ENCODE data around the gene HAUS7.

HAUS7 gene

DNA sequence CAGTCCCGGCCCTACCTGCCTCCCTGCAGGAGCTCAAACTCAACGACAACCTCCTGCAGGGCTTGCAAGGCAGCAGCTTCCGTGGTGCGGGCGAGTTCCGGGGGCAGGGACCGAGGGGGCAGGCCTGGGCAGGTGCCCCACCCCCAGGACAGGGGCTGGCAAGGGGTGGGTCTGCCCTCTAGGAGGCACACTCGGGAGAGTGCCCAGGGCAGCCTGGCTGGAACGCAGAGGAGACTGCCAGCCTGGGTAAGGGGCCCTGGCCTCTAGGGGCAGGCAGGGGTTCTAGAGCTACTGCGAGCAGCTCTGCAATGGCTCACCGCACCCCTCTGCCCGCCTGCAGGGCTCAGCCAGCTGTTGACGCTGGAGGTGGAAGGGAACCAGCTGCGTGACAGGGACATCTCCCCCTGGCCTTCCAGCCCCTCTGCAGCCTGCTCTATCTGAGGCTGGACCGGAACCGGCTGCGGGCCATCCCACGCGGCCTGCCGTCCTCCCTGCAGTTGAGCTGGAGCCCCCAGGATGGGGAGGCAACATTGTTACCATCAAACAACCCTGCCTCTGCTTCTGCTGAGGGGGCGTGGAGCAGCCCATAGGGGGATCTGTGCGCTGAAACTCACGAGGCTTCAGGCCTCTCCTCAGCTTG is 12.1 kb upstream of the HAUS7 start:
- Histone ChIP-seq H3K27ac (no peak overlapping the region), H3K4me3 (no peak overlapping the region)

DNA sequence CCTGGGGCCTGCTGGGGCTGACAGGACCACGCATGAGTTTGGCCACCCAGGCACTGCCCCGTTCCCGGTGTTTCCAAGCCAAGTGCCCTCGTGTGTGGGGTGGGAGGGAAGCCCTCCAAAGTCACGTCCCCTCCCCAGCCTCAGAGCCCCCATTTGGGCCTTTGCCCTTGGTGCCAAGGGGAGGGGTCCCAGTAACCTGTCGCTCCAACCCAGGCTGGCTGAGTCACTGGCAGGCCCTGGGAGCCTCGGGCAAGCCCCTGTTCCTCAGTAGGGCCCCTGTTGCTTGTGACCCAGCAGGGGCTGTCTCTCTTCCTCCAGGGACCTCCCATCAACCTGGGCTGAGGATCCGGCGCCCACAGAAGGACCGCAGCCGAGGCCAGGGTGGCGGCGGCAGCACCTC is 10.7 kb upstream of the HAUS7 start:
- Histone ChIP-seq H3K4me3 (no peak overlapping the region), H3K27ac (peak overlapping the region in 2 of 21 experiments; percentile 17 to 59)

DNA sequence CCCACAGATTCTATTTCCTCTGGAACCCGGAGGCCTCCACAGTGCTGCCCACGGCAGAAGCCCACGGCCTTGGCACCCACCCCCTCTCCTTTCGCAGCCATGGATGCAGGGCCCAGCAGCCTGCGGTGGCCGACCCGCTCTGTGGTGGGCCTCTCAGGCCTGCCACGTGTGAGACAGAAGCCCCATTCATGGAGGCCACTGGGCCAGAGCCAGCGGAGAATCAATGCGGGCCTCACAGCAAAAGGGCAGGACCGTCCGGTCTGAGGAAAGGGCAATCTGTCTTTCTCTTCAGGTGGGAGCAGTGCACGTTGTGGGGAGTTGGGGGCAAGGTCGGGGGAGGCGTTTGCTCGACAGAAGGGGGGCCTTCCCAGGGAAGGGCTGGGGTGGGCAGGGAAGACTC is 8.4 kb upstream of the HAUS7 start:
- Histone ChIP-seq H3K4me3 (no peak overlapping the region), H3K27ac (peak overlapping the region in 1 of 21 experiments; percentile 30)

DNA sequence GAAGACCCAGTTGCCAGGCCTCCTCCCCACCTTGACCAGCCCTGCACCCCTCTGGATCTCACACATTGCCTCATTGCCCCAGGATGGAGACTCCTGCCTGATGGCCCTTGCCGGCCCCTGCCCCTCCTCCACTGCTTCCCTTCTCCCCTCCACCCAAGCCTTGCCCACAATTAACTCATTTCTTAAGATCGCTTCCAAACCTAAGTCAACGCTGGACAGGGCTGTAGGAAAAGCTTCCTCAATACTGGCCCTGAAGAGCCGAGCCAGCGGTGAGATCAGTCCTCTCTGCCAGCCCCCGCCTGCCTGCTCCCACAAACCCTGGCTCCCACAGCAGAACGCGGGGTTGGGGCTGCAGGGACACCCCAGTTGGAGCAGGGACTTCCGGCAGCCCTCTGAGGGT is 7.5 kb upstream of the HAUS7 start:
- Histone ChIP-seq H3K27ac (peak overlapping the region in 10 of 21 experiments; percentile 36 to 86 (median 76)), H3K4me3 (no peak overlapping the region)

DNA sequence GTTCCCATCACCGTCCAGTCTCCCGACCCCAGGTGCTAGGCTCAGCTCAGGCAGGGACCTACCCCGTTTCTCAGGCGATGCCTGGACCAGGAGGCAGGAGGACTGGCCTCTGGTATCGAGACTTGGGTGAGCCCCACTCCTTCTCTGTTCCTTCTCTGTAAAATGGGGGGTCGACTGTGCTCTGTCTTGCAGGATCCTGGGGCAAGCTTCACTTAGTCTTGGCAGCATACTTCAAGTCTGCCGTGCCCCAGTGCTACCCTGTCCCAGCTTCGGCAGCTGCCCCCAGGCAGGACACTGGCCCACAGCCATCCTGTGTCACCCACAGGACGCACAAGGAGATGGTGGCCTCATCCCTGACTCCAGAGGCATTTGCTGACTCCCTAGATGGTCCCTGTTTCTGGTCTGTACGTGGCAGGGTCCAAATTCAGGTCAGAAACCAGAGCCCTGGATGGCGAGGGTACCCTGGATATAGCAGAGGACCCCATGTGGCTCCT is 7.0 kb upstream of the HAUS7 start:
- Histone ChIP-seq H3K27ac (peak overlapping the region in 15 of 21 experiments; percentile 16 to 86 (median 66)), H3K4me3 (no peak overlapping the region)

DNA sequence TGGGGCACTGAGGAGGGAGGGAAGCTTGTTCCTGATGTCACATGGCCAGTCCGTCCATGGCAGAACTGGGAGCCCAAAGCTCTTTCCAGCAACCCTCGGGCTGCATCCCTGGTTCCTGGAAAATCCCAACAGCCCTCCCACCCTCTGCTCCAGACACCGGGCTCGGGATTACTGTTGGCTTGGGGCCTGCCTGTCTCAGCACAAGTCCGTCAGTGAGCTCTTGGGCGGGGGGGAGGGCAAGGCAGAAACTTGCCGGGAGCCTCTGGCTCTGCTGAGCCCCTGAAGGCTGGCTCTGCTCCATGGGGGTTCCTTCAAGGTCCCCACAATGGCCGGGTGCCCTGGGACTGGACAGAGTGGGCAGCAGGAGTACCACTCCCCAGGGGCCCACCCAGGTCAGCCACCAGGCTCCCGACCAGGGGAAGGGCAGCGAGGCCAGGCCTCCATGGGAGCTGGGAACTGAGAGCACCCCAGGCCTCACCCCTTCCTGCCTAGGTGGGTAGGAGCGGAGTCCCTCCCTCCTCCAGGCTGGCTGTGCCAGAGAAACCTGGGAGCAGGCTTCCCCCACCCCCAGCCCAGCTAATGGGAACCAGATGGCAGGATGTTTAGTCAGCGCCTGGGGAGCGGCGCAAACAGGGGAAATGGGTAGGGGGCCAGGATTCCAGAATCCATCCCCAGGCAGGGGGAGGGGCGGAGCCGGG is 6.4 kb upstream of the HAUS7 start:
- Histone ChIP-seq H3K4me3 (no peak overlapping the region), H3K27ac (peak overlapping the region in 18 of 21 experiments; percentile 36 to 86 (median 64))

DNA sequence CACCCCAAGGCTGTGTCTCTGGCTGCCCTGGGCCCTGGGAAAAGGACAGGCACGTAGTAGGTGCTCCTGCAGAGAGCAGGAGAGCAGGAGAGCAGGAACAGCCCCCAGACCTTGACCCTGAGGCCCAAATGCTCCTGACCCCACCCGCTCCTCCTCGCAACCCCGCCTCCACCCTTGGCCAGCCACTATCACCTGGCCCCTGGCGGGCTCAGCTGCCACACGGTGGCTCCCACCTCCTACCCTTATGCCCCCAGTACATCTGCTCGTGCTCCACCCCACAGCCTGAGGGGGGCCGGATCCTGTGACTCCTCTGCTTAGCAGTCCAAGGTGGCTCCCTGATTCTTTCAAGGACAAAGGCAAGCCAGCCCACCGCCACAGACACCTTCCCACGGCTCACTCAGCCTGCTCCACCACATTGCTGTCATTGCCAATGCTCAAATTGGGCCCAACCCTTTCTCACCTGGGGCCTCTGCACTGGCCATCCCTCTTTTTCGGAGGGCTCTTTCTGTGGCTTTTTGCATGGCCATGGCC is 5.4 kb upstream of the HAUS7 start:
- H3K4me3 ChIP-seq, result no peak overlapping the region
- H3K27ac ChIP-seq, result peak overlapping the region in 15 of 21 experiments; percentile 15 to 86 (median 62)

DNA sequence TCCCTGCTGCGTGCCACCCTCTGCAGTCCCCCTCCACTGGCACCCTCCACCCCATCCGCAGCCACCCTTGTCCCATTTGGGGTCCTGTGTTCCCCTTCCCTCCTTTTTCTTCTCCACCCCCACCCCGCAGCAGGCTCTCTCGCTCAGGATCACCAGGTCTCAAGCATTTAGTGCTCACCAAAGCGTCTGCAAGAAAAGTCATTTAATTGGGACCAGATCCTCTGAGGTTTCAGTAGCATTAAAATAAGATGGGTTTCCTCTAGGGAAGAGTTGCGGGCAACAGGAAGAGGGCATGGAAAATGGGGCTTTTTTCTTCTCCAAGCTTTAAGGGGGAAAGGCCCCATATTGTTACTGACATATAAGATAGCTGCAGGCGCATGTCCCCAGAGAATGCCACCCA is 4.9 kb upstream of the HAUS7 start:
- peak overlapping the region in 15 of 21 experiments; percentile 36 to 80 (median 61) for H3K27ac ChIP-seq
- H3K4me3 ChIP-seq, result no peak overlapping the region

DNA sequence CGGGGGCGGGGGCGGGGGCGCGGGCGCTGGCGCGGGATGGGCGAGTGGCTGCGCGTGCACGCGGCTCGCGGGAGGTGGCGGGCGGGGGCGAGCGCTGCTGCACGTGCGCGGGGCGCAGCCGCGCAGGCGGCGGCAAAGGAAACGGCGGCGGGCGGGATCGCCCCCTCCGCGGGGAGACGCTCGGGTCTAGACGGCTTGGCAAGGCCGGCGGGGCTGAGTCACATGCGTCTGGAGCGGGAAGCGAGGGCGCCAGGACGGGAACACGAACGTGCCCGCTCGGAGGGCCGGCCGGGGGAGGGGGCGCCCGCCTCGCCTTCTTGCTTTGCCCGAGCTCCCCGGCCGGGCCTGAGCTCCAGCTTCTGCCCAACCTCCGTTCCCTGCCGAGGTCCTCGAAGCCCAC is 4.3 kb upstream of the HAUS7 start:
- H3K27ac ChIP-seq, result peak overlapping the region in 15 of 21 experiments; percentile 36 to 80 (median 54)
- H3K4me3 ChIP-seq, result peak overlapping the region in 3 of 7 experiments; percentile 8 to 24 (median 17)

DNA sequence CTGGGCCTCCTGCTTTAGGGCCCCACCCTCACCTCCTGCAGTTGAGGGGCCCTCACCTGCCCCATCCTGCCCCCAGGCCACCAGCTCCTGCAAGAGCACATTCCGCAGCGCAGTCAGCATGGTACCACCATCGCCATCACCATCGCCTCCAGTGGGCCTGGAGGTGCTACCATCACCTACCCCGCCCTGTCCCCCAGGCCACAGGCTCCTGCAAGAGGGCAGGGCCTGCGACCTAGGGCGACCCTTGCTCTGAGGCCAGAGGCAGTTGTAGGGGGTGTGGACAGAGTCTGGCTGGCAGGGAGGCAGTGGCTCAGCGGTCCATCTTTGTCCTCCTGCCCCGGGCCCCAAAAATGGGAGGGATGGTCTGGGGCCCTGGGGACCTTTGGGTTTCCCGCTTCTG is 3.9 kb upstream of the HAUS7 start:
- peak overlapping the region in 3 of 21 experiments; percentile 12 to 45 (median 30) for H3K27ac ChIP-seq
- H3K4me3 ChIP-seq, result peak overlapping the region in 1 of 7 experiments; percentile 17

DNA sequence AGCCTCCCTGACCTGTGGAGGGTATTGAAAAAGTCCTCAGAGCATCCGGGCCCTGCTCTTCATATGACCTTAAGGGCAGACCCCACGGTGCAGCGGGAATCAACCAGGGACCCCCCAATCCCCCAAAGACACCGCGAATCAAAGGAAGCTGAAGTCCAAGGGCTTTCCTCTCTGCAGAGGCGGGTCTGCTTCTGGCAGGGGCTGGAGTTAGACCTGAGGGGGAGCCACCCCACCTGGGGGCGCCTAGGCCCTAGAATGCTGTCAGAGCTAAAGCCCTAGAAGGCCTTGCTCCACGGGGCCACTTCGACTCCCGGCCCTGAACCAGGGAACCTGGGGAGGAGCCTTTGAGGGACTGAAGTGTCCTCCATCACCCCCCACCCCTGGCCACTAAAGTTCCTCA is 2.8 kb upstream of the HAUS7 start:
- Histone ChIP-seq H3K27ac (peak overlapping the region in 1 of 21 experiments; percentile 5), H3K4me3 (no peak overlapping the region)

DNA sequence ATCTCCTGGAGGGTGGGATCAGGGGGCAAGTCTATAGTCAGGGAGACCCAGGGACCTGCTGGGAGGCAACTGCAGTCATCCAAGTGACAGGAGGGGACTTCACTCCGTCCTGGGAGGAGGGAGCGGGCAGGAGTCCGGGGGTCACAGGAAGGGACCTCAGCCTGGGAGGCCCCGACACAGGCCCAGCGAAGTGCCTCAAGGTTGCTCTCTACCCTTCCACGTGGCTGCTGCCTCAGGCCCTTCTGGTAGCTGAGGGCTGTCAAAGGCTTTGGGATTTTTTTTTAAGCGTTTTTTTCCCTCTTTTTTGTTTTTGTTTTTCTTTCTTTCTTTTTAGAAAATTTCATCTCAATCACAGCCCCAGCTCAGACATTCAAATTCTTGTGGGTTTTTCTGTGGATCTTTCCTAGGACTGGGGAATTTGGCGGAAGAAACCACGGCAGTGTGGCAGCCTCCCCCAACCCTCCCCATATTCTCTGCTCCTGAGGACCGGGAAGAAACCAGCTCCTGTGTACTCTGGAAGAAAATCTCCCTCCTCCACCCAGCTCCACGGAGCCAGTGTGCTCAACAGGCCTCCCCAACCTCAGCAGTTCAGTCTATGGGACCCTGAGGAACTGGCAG is 1.4 kb upstream of the HAUS7 start:
- Histone ChIP-seq H3K27ac (peak overlapping the region in 10 of 21 experiments; percentile 10 to 67 (median 39)), H3K4me3 (no peak overlapping the region)

DNA sequence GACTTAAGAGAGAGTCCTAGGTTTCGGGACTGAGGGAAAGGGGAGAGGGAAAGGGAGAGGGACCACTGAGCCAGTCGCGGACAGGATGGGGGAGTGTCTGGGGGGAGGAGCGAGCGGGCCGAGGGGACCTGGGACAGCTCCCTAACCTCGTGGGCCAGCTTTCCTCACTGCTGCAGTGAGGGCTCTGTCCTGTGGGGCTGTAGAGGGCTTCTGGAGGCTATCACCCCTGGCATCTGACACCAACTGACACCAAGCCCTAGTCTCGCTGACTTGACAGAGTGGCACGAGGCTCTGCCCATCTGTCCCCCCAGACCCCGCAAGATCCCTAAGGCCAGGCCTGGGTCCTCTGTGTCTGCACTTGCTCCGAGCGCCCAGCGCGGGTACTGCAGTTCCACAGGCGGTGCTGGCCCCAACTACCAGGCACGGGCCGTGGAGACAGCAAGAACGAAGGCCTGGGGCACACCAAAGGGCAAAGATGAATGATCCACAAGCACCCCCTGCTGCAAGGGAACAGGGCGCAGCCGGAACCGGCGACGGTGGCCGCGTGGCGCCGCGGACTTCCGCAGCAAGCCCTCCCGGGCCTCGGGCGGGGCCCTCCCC is 465 bp downstream of the HAUS7 start:
- Histone ChIP-seq H3K4me3 (peak overlapping the region; percentile 55 to 73 (median 61)), H3K27ac (peak overlapping the region in 18 of 21 experiments; percentile 36 to 82 (median 68))

DNA sequence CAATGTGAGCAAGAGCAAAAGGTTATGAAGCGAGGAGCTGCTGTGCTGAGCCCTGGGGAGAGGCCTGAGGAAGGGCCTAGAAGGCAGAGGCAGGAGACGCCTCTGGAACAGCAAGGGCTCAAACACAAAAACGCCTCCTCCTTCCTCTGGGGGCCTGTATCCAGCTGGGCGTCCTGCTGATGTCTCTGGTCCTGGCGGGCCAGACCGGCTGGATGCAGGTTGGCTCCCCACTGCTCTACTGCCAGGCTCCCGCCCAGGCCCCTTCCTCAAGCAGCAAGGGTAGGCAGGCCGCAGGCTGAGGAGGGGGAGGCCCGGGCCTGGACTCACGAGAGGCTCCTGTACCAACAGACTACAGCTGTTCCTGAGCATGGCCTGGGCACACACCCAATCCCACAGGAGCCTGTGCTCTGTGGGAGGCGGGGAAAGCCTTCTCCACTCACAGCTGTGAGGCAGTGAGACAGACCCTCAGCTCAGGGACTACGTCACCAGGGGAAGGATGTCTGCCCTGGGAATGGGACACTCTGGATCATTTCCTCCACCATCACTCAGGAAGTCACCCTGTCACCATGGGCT is 2.3 kb downstream of the HAUS7 start:
- no peak overlapping the region for H3K4me3 ChIP-seq
- H3K27ac ChIP-seq, result no peak overlapping the region

DNA sequence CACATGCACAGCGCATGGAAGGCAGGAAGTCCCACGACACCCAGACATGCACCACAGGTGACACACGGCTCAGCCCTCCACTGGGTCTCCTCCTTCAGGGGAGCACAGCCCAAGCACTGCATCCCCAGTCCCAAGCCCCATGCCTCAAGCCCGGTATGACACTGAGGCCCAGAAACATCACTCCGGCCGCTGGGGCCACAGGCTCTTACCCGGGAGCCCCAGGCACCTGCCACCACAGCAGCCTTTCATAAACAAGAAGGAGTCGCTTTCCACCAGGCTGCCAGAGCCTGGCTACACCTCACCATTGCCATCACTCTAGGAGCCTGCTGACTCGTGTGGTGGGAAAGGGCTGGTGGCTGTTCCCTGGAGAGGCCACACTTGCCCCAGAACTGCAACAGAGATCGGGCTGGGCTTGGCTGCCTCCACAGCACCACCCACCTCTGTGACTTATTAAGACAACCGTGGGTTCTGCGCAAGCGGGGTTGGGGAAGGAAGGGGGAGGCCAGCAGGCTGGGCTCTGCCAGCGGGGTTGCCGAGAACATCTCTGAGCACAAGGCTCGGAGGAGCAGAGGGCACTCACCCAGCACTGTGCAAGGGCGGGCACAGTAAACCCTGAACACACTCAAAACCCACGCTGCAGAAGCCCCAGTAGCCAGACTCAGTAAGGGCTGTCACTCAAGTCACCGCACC is 4.5 kb downstream of the HAUS7 start:
- Histone ChIP-seq H3K27ac (no peak overlapping the region), H3K4me3 (no peak overlapping the region)

DNA sequence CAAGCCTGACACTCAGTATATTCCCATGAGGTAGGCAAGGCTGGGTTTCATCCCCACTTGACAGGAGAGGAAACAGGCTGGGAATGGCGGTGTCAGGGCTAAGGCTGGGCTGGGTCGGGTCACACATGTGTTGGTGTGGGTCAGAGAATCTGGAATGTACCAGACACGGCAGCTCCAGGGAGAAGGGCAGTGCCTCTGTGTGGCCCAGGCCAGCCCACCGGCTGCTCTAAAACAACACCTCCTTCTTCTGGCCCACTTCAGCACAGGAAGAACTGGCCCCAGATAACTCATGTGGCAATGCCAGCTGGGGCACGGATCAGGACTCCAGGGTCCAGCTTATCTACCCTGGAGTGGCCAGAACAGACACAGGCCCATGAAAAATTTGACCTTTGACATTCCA is 6.3 kb downstream of the HAUS7 start:
- no peak overlapping the region for H3K4me3 ChIP-seq
- H3K27ac ChIP-seq, result no peak overlapping the region

DNA sequence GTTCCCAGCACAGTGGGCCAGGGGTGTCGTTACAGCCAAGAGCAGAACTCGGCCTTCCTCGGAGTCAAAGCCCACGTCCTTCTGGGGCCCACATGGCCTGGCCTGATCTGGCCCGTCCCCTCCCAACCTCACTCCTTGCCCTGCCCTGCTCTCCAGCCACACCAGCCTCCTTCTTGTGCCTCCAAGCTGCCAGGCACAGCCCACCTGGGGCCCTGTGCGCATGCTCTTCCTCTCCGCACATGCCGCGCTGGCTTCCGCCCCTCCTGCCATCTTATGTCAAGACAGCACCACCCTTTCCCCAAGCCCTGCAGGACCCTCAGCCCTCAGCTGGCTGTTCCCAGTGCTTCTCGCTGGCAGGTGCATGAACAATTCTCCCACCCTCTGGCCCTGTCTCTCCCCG is 6.8 kb downstream of the HAUS7 start:
- no peak overlapping the region for H3K4me3 ChIP-seq

DNA sequence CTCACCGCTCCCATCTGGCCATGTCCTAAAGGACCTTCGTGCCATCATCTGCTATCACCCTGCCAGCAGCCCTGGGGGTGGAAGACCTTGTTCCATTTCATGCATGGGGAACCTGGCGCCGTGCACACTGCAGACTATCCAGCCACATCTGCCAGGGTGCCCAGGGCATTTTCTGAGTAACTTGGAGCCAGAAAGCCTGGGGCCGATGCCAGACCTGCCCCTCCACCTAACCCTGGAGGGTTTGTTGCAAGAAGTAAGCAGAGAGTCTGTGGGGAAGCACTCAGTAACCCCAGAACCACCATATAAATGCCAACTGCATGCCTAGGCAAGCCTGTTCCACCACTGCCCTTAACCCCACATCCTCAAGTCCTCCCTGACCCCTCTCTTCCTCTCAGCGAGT is 7.3 kb downstream of the HAUS7 start:
- Histone ChIP-seq H3K27ac (no peak overlapping the region), H3K4me3 (no peak overlapping the region)

More for the DNA sequence above, 6.8 kb downstream of the HAUS7 start:
- no peak overlapping the region for H3K27ac ChIP-seq

DNA sequence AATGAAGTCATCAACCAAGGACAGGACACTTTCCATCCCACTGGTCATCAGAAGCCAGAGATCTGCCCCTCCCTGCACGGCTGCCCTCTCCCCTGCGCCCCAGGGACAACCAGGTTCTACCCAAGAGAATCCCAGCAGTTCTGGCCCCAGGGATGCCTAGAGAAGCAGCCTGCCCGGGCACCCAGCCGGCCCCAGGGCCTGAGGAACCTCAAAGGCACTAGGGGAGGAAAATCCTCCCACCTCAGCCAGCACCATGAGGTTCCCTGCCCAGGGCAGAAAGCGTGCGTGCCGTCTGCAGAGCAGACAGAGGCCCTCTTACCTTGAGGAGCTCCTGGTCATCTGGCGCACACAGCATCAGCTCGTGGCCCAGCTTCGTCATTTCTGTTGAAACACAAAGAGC is 8.1 kb downstream of the HAUS7 start:
- H3K27ac ChIP-seq, result no peak overlapping the region
- no peak overlapping the region for H3K4me3 ChIP-seq
